Suprapubic skin (tissue), 4 donors: ENCODE measurements around the gene PCSK4. TPM values are rescaled to one million over a fixed set of nuclear protein-coding genes. Genes with fewer than 3 reads are reported as not detected.
"Not testable (repeated sequence)": the region's sequence is repeated elsewhere in the genome, so short reads cannot be mapped to it uniquely, and the experiment has no call there.

Experiments used
- DNase-seq, 2 donors: peaks; one replicate each; pipeline ENCODE4 v3.0.0-alpha.2; 2019; ENCODE audit warnings: low spot score in 2 of 2
- H3K27ac ChIP-seq: fragments of 200-600 bp; sonication (generic); one replicate; pipeline ENCODE4 v1.5.1; 2019
- H3K27me3 ChIP-seq: fragments of 200-600 bp; sonication (generic); one replicate; pipeline ENCODE4 v1.5.1; 2019
- H3K36me3 ChIP-seq: fragments of 200-600 bp; sonication (generic); one replicate; pipeline ENCODE4 v1.5.1; 2019
- H3K4me1 ChIP-seq: fragments of 200-600 bp; sonication (generic); one replicate; pipeline ENCODE4 v1.5.1; 2019
- H3K4me3 ChIP-seq: fragments of 200-600 bp; sonication (generic); one replicate; pipeline ENCODE4 v1.5.1; 2019; ENCODE audit warnings: mild to moderate bottlenecking
- H3K9me3 ChIP-seq: fragments of 200-600 bp; sonication (generic); one replicate; pipeline ENCODE4 v1.5.1; 2019
- EP300 ChIP-seq: sonication (generic); formaldehyde crosslinking; IDR thresholded peaks from one replicate; pipeline ENCODE4 v1.6.1; 2017; ENCODE audit warnings: antibody characterized with exemption
- POLR2A ChIP-seq, 2 donors: fragments of 450-650 bp; IDR thresholded peaks; one replicate each; pipeline ENCODE4 v1.6.1; 2017; ENCODE audit warnings: antibody characterized with exemption in 2 of 2, mild to moderate bottlenecking in 2 of 2, moderate library complexity in 2 of 2
- POLR2AphosphoS5 ChIP-seq, 3 donors: sonication (generic); formaldehyde crosslinking; IDR thresholded peaks; one replicate each; pipeline ENCODE4 v1.6.1; 2017; ENCODE audit warnings: antibody characterized with exemption in 3 of 3
- WGBS: methylation state at CpG from one replicate; pipeline ENCODE4 v1.1.5; 2018; 5-methylcytosine and 5-hydroxymethylcytosine counted together
- total RNA-seq, 4 donors: library from RNA; depleted of rRNA; stranded (reverse); fragments of >200 nt; gene quantifications; one replicate each; pipeline ENCODE4 v1.1.0, GENCODE V29; 2016
- TF ChIP-seq, protein P1 (sequence below), 2 donors: fragments of 200-600 bp in 1 of 2; fragments of 450-650 bp in 1 of 2; sonication (generic) in 1 of 2; IDR thresholded peaks; one replicate each; pipeline ENCODE4 v1.5.1; 2016 to 2019; ENCODE audit warnings: antibody characterized with exemption in 2 of 2, mild to moderate bottlenecking in 1 of 2, moderate library complexity in 1 of 2

The PCSK4 gene
- total RNA-seq, 4 donors from 2014 or later: 1.4 to 6.6 (median 3.8) TPM

DNA sequence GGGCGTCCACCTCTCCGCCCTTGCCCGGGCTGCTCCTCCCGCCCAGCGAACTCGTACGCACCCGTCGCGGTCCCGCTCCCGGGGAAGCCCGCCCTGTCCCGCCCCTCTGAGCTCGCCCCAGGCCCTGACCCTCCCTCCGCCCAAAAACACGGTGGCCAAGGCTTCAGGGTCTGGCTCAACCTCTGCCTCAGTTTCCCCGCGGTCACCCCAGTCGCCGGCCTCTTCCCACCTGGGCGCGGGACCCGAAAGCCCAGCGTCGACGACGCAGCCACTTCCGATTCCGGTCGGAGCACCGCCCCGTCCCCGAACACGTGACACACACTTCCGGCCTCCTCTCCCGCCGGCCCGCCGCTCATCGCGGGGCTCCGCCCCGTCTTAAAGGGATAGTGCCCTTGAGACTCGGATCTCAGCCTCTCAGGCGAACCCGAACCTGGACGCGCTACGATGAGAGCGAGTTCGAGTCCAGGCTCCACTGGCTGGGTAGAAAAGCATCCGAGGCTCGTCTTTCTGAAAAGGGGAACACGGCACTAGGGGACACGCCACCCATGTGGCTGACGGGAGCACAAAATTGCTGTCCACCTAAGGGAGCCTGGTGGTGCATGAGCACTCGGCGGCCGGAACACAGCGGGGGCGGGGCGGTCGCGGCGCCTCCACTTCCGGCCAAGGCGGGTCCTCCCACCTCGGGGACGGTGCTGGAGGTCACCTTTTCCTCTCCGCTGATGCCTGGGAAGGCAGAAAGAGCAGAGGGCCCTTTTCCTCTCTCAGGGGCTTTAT, 11.0 kb downstream of the PCSK4 start, which contains the start of gene C19orf25:
C19orf25 (minus strand) TSS at position 282 of the 774 bp plus-strand sequence. CDS start 312 bp downstream, outside the sequence.
- peak; percentile 96 for DNase-seq
- Histone ChIP-seq H3K27ac (peak within 1 kb of the TSS; percentile 70), H3K27me3 (peaks cover 1% of the 10 kb centered on the region), H3K9me3 (no peaks in the 10 kb centered on the region), H3K4me1 (peaks cover 27% of the 10 kb centered on the region), H3K36me3 (peaks cover 9% of the 10 kb centered on the region), H3K4me3 (peak within 1 kb of the TSS; percentile 92)
- WGBS: 8% methylated on average over 6 of the region's 71 CpGs
- TF ChIP-seq, protein P1, sequence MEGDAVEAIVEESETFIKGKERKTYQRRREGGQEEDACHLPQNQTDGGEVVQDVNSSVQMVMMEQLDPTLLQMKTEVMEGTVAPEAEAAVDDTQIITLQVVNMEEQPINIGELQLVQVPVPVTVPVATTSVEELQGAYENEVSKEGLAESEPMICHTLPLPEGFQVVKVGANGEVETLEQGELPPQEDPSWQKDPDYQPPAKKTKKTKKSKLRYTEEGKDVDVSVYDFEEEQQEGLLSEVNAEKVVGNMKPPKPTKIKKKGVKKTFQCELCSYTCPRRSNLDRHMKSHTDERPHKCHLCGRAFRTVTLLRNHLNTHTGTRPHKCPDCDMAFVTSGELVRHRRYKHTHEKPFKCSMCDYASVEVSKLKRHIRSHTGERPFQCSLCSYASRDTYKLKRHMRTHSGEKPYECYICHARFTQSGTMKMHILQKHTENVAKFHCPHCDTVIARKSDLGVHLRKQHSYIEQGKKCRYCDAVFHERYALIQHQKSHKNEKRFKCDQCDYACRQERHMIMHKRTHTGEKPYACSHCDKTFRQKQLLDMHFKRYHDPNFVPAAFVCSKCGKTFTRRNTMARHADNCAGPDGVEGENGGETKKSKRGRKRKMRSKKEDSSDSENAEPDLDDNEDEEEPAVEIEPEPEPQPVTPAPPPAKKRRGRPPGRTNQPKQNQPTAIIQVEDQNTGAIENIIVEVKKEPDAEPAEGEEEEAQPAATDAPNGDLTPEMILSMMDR (IDR thresholded peaks at IDR 0.05): no peak
- TF ChIP-seq POLR2AphosphoS5 (IDR thresholded peaks at IDR 0.05) (peak in 2 of 3 donors; percentile 35 to 71), POLR2A (IDR thresholded peaks at IDR 0.05) (peak in 1 of 2 donors; percentile 55), EP300 (no peak)

DNA sequence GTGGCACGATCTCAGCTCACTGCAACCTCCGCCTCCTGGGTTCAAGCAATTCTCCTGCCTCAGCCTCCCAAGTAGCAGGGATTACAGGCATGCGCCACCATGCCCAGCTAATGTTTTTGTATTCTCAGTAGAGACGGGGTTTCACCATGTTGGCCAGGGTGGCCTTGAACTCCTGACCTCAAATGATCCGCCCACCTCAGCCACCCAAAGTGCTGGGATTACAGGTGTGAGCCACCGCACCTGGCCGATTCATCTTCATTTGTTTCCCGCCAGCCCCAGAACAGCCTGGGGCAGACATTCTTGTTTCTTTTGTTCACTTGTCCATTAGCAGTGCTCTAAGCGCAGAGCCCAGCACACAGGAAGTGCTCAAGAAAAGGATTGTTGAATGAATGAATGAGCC, 13.1 kb downstream of the PCSK4 start:
- H3K9me3 ChIP-seq: not testable (repeated sequence)

GRCh38 chr19:1475751-1476437, 14.3 kb downstream of the PCSK4 start:
- Histone ChIP-seq H3K27ac (no peak overlapping the region), H3K4me3 (no peak overlapping the region), H3K27me3 (peaks cover 32% of the 10 kb centered on the region), H3K9me3 (no peaks in the 10 kb centered on the region), H3K36me3 (peaks cover 9% of the 10 kb centered on the region), H3K4me1 (peaks cover 47% of the 10 kb centered on the region)
- DNase-seq: no peak
- 94% methylated on average over 23 of the region's 31 CpGs for WGBS
- TF ChIP-seq, protein P1 (IDR thresholded peaks at IDR 0.05): no peak
- TF ChIP-seq POLR2A (IDR thresholded peaks at IDR 0.05) (no peak), EP300 (no peak), POLR2AphosphoS5 (IDR thresholded peaks at IDR 0.05) (no peak)

More for the DNA sequence above, 13.1 kb downstream of the PCSK4 start:
- H3K36me3 ChIP-seq, H3K27ac ChIP-seq, H3K4me3 ChIP-seq, DNase-seq: not testable (repeated sequence)
- WGBS: 87% methylated on average over 9 of the region's 9 CpGs
- H3K4me1 ChIP-seq: peaks cover 35% of the 10 kb centered on the region
- peaks cover 20% of the 10 kb centered on the region for H3K27me3 ChIP-seq

DNA sequence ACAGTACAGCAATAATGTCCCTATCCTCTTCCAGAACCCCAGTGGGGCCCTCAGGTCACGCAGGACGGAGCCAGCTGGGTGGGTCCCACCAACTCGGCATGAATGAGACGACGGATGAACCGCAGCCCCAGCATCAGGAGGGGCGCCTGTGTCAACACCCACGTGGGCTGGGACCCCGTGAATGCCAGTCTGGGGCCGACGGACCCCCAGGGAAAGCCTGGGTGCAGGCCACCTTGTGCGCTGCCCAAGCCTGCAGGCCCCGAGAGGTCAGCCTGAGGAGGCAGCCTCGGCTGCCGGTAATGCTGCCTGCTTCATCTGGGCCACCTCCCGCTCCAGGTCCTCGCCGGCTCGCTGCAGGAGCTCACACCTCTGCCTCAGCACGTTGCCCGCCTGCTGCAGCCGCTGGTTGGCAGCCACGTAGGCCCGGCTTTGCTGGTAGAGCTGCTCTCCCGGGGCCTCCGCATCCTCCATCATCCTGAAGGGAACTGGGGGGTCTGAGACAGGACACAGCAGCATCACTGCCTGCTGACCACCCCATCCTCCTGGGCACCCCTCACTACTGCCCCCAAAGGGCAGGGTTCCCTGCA, 15.3 kb downstream of the PCSK4 start:
- no peaks in the 10 kb centered on the region for H3K9me3 ChIP-seq
- no peak overlapping the region for H3K4me3 ChIP-seq
- WGBS: 70% methylated on average over 6 of the region's 26 CpGs
- TF ChIP-seq EP300 (no peak), POLR2AphosphoS5 (IDR thresholded peaks at IDR 0.05) (no peak)
- H3K4me1 ChIP-seq: peaks cover 57% of the 10 kb centered on the region
- no peak overlapping the region for H3K27ac ChIP-seq
- no peak for DNase-seq
- peaks cover 42% of the 10 kb centered on the region for H3K27me3 ChIP-seq
- H3K36me3 ChIP-seq: peaks cover 9% of the 10 kb centered on the region

- Histone ChIP-seq H3K9me3 (no peaks in the 10 kb centered on the region), H3K4me3 (no peak overlapping the region), H3K27me3 (peaks cover 49% of the 10 kb centered on the region), H3K27ac (no peak overlapping the region), H3K4me1 (peaks cover 58% of the 10 kb centered on the region), H3K36me3 (peaks cover 9% of the 10 kb centered on the region)
- 75% methylated on average over 11 of the region's 31 CpGs for WGBS
- TF ChIP-seq POLR2AphosphoS5 (IDR thresholded peaks at IDR 0.05) (no peak), EP300 (no peak), POLR2A (IDR thresholded peaks at IDR 0.05) (no peak)
- TF ChIP-seq, protein P1 (IDR thresholded peaks at IDR 0.05): no peak
- DNase-seq: no peak
These were observed 16.0 kb downstream of the PCSK4 start for GRCh38 chr19:1474011-1474764.
